ENCODE results near the gene COLEC11. TPM values are rescaled to one million over a fixed set of nuclear protein-coding genes. Genes with fewer than 3 reads are reported as not detected.

The COLEC11 gene
- not detected in 2 replicates for total RNA-seq
- long read RNA-seq, result 0 reads

DNA sequence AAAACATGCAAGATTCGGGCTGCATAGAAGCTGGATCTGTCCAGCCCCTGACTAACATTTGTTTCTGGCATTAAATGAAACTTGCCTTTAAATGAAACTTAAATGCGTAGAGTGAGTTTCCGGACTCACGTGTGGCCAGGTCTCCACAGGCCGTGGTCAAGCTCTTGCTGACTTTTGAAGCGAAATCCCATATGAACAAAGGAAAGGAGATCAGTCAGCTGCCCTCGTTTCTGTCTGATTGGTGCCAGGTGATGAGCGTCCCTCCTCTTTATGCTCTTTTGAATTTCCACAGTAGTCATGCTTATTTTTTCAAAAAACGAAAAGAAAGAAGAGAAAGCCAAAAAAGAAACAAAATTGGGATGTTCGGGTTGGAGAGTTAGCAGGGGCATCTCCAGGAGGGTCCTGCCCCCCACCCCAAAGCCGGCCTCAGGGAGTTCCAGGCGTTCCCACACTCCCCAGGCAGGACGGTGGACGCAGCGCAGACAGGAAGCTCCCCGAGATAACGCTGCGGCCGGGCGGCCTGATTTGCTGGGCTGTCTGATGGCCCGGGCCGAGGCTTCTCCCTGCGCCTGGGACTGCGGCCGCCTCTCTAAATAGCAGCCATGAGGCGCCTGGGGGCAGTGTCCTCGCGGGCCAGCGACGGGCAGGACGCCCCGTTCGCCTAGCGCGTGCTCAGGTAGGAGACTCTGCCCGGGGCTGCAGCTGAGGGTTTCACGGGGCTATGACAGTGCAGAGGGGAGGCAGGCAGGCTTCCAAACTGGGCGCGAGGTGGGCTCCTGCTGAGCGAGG, at the start of gene COLEC11:
Gene COLEC11, plus strand, starts transcription at position 620 of the 789 bp plus-strand sequence. CDS start 9,229 bp downstream, outside the sequence.
- Mint-ChIP-seq H3K4me1 (ENCODE audit: unreplicated experiment) (no peaks in the 10 kb centered on the region), H3K27me3 (ENCODE audit: unreplicated experiment) (peaks cover 3% of the 10 kb centered on the region), H3K4me3 (ENCODE audit: unreplicated experiment) (no peak within 1 kb of the TSS), H3K9me3 (ENCODE audit: unreplicated experiment) (no peaks in the 10 kb centered on the region), H3K36me3 (ENCODE audit: unreplicated experiment) (no peaks in the 10 kb centered on the region), H3K27ac (ENCODE audit: unreplicated experiment) (no peak within 1 kb of the TSS)
- peak; percentile 82 for DNase-seq (ENCODE audit: extremely low spot score, unreplicated experiment)
- TF ChIP-seq, protein P1, sequence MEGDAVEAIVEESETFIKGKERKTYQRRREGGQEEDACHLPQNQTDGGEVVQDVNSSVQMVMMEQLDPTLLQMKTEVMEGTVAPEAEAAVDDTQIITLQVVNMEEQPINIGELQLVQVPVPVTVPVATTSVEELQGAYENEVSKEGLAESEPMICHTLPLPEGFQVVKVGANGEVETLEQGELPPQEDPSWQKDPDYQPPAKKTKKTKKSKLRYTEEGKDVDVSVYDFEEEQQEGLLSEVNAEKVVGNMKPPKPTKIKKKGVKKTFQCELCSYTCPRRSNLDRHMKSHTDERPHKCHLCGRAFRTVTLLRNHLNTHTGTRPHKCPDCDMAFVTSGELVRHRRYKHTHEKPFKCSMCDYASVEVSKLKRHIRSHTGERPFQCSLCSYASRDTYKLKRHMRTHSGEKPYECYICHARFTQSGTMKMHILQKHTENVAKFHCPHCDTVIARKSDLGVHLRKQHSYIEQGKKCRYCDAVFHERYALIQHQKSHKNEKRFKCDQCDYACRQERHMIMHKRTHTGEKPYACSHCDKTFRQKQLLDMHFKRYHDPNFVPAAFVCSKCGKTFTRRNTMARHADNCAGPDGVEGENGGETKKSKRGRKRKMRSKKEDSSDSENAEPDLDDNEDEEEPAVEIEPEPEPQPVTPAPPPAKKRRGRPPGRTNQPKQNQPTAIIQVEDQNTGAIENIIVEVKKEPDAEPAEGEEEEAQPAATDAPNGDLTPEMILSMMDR (IDR thresholded peaks at IDR 0.05), result no peak

DNA sequence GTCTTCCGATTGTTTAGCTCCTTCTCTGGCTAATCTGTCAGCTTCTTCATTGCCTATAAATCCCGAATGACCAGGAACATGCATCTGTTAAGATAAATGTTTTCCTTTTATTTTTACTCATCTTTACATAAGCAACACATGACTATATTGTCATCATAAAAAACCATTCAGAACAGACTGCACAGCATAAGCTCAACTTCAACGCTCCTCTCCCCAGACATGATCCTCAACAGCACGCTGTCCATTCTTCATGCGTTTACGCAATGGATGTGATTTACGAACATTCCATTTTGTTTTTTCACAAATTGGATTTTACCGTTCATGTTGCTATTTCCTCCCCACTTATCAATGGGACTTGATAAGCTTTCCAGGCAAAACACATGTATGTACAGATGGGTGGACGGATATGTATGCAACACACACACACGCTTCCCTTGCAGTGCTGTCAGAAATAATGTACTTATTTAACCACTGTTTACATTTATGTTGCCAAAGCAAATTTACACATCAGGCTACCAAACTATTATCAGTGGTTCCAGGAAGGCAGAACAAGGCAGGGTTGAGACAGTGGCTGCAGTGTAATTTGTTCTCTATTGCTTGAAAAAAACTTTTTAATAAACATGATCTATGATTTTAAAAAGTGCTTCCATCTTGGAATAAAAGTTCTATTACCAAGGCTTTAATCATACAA, 49.0 kb upstream of the COLEC11 start:
- Mint-ChIP-seq H3K27ac (ENCODE audit: unreplicated experiment) (no peak overlapping the region), H3K4me3 (ENCODE audit: unreplicated experiment) (no peak overlapping the region), H3K27me3 (ENCODE audit: unreplicated experiment) (no peaks in the 10 kb centered on the region), H3K36me3 (ENCODE audit: unreplicated experiment) (peaks cover 54% of the 10 kb centered on the region), H3K4me1 (ENCODE audit: unreplicated experiment) (no peaks in the 10 kb centered on the region), H3K9me3 (ENCODE audit: unreplicated experiment) (no peaks in the 10 kb centered on the region)
- TF ChIP-seq, protein P1 (IDR thresholded peaks at IDR 0.05), result no peak
- no peak for DNase-seq (ENCODE audit: extremely low spot score, unreplicated experiment)

DNA sequence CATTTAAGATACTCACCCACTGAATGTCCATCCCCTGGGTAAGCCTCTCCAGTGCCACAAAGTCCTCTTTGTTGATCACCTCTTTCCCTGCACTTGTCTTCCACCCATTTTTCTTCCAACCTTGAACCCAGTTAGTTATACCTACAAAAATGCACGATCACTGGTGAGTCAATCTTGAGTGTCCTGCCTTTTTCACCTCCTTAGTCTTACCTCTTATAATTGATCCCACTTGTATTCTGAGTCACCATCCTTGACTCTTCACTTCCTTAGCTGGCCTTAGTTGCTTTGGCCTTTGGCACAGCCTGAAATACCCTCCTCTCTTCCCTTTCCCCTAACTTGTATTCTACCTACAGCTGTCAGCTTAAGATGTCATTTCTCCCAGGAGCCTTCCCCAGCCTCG, 47.0 kb upstream of the COLEC11 start:
- Mint-ChIP-seq H3K36me3 (ENCODE audit: unreplicated experiment) (peaks cover 51% of the 10 kb centered on the region), H3K4me1 (ENCODE audit: unreplicated experiment) (no peaks in the 10 kb centered on the region), H3K4me3 (ENCODE audit: unreplicated experiment) (no peak overlapping the region), H3K9me3 (ENCODE audit: unreplicated experiment) (no peaks in the 10 kb centered on the region), H3K27ac (ENCODE audit: unreplicated experiment) (no peak overlapping the region), H3K27me3 (ENCODE audit: unreplicated experiment) (no peaks in the 10 kb centered on the region)
- no peak for DNase-seq (ENCODE audit: extremely low spot score, unreplicated experiment)
- TF ChIP-seq, protein P1 (IDR thresholded peaks at IDR 0.05), result no peak

DNA sequence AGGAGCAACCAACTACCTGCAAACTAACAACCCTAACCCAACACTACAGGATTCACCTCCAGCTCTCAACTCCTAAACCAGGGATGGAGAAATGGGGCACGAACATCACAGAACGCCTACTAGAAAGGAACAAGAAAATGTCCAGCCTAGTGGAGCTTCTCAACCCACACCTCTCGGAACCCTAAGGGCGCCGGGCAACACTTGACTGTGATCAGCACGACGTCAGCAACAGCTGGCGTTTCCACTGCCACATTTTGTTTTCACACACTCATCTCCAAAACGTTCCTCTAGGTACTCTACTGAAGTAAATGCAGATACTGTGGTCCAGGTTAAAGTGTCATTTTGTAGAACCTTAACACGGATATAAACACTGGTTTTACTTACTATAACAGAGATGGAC, 41.0 kb upstream of the COLEC11 start:
- TF ChIP-seq, protein P1 (IDR thresholded peaks at IDR 0.05), result no peak
- Mint-ChIP-seq H3K4me1 (ENCODE audit: unreplicated experiment) (peaks cover 14% of the 10 kb centered on the region), H3K27ac (ENCODE audit: unreplicated experiment) (no peak overlapping the region), H3K4me3 (ENCODE audit: unreplicated experiment) (no peak overlapping the region), H3K9me3 (ENCODE audit: unreplicated experiment) (no peaks in the 10 kb centered on the region), H3K36me3 (ENCODE audit: unreplicated experiment) (peaks cover 42% of the 10 kb centered on the region), H3K27me3 (ENCODE audit: unreplicated experiment) (no peaks in the 10 kb centered on the region)
- DNase-seq (ENCODE audit: extremely low spot score, unreplicated experiment), result no peak

DNA sequence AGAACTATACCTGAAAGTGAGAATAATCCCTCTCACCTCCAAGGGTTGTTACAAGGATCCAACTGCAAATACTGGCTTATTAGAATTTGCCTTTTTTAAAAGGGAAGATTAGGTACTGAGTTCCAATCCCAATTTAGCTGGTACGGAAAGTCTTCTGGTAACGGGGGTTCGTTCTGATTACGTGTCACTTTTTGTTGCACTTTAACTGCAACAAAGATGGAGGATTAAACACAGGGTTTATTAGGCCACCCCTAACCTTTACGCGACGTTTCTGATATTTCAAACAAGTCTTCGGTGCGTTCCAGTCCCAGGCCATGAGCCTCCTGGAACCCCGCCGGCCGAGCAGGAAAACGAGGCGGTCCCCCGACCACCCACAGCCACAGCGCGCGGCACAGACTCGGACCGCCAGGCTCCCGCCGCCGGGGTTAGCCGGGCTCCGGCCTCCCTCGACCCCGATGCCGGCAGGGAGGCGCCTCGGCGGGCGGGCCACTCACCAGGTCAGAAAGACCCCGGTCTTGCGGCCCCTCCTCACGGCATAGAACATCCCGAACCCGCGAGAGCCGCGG, 37.2 kb upstream of the COLEC11 start:
- Mint-ChIP-seq H3K4me1 (ENCODE audit: unreplicated experiment) (peaks cover 18% of the 10 kb centered on the region), H3K27ac (ENCODE audit: unreplicated experiment) (peak overlapping the region; percentile 91), H3K4me3 (ENCODE audit: unreplicated experiment) (peak overlapping the region; percentile 82), H3K36me3 (ENCODE audit: unreplicated experiment) (peaks cover 23% of the 10 kb centered on the region), H3K9me3 (ENCODE audit: unreplicated experiment) (no peaks in the 10 kb centered on the region), H3K27me3 (ENCODE audit: unreplicated experiment) (no peaks in the 10 kb centered on the region)
- DNase-seq (ENCODE audit: extremely low spot score, unreplicated experiment), result no peak
- TF ChIP-seq, protein P1 (IDR thresholded peaks at IDR 0.05), result no peak

Measured in osteocyte (in vitro differentiated cells).